Duodenal mucosa (tissue), 2 donors: ENCODE results near the gene ZNF490.
"Not testable (repeated sequence)": the region's sequence is repeated elsewhere in the genome, so short reads cannot be mapped to it uniquely, and the experiment has no call there.

Experiments
- H3K27ac ChIP-seq: one replicate; pipeline ENCODE4 v1.7.0; 2013; ENCODE audit warnings: low read depth, low read length
- H3K27me3 ChIP-seq, 2 donors: one replicate each; pipeline ENCODE4 v1.7.0; 2013; ENCODE audit warnings: low read length in 2 of 2, control low read depth in 1 of 2; ENCODE audit not compliant: insufficient read depth in 2 of 2, control insufficient read depth in 1 of 2
- H3K36me3 ChIP-seq, 2 donors: one replicate each; pipeline ENCODE4 v1.7.0; 2013; ENCODE audit warnings: low read length in 2 of 2, control low read depth in 1 of 2; ENCODE audit not compliant: insufficient read depth in 2 of 2, control insufficient read depth in 1 of 2
- H3K4me1 ChIP-seq, 2 donors: one replicate each; pipeline ENCODE4 v1.7.0; 2013; ENCODE audit warnings: low read length in 2 of 2, control low read depth in 1 of 2; ENCODE audit not compliant: insufficient read depth in 2 of 2, control insufficient read depth in 1 of 2
- H3K4me3 ChIP-seq, 2 donors: one replicate each; pipeline ENCODE4 v1.7.0; 2013; ENCODE audit warnings: low read length in 2 of 2, low read depth in 1 of 2
- H3K9ac ChIP-seq, 2 donors: one replicate each; pipeline ENCODE4 v1.7.0; 2013; ENCODE audit warnings: low read length in 2 of 2, low read depth in 1 of 2
- H3K9me3 ChIP-seq, 2 donors: one replicate each; pipeline ENCODE4 v1.7.0; 2013; ENCODE audit warnings: low read length in 2 of 2, control low read depth in 1 of 2; ENCODE audit not compliant: control insufficient read depth in 1 of 2

ZNF490 gene

DNA sequence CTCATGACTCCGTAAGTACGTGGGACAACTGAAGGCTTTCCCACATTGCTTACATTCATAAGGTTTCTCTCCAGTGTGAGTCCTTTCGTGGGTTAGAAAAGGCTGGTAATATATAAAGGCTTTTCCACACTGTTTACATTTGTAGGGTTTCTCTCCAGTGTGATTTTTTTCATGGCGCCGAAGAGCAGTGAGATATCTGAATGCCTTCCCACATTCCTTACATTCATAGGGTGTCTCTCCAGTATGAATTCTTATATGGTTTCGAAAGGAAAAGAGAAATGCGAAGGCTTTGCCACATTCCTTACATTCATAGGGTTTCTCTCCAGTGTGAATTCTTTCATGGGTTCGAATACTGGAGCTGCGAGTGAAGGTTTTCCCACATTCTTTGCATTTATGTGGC lies 29.5 kb downstream of the ZNF490 start:
- Histone ChIP-seq H3K4me1 (no peaks in the 10 kb centered on the region), H3K27me3 (no peaks in the 10 kb centered on the region), H3K9ac (no peak overlapping the region), H3K27ac (no peak overlapping the region), H3K9me3 (peaks cover 18 to 20% of the 10 kb centered on the region in 2 donors), H3K4me3 (no peak overlapping the region), H3K36me3 (peaks cover 27 to 37% of the 10 kb centered on the region in 2 donors)

DNA sequence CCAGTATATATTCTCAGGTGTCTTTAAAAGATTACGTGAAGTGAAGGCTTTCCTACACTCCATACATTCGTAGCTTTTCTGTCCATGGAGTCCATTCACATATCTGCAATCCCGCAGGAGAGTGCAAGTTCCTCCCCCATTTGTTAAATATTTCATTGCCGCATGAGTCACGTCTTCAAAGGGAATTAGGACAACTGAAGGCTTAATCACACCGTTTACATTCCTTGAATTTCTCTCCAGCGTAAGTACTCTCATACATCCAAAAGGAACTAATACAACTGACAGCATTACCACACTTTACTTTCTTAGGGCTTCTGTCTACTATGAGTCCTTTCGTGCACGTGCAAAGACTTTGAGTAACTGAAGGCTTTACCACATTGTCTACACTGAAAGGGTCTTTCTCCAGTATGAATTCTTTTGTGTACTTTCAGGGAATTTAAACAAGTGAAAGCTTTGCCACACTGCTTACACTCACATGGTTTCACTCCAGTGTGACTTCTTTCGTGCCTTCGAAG lies 30.4 kb downstream of the ZNF490 start:
- Histone ChIP-seq H3K4me3 (no peak overlapping the region), H3K9me3 (peaks cover 18 to 20% of the 10 kb centered on the region in 2 donors), H3K27ac (no peak overlapping the region), H3K27me3 (no peaks in the 10 kb centered on the region), H3K4me1 (no peaks in the 10 kb centered on the region), H3K9ac (no peak overlapping the region), H3K36me3 (peaks cover 30 to 37% of the 10 kb centered on the region in 2 donors)

DNA sequence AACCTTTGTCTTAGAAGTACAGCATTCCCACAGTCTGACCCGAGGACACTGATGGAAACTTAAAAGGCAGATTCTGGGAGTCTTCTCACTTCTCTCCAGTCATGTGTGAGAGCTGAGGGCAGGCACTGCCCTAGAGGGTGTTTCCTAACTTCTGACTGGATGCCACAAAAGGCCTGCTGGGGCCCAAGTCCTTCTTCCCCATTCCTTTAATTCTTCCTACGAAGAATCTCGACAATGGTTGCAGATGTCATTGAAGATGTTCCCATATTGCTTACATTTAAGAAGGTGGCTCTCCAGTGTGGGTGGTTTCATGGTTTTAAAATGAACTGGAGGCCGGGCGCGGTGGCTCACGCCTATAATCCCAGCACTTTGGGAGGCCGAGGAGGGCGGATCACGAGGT lies 32.0 kb downstream of the ZNF490 start:
- no peaks in the 10 kb centered on the region for H3K27me3 ChIP-seq
- peaks cover 18 to 20% of the 10 kb centered on the region in 2 donors for H3K9me3 ChIP-seq
- no peak overlapping the region for H3K9ac ChIP-seq
- H3K27ac ChIP-seq = no peak overlapping the region
- H3K4me3 ChIP-seq = no peak overlapping the region
- peaks cover 0 to 4% of the 10 kb centered on the region in 2 donors for H3K4me1 ChIP-seq
- peaks cover 30 to 37% of the 10 kb centered on the region in 2 donors for H3K36me3 ChIP-seq

DNA sequence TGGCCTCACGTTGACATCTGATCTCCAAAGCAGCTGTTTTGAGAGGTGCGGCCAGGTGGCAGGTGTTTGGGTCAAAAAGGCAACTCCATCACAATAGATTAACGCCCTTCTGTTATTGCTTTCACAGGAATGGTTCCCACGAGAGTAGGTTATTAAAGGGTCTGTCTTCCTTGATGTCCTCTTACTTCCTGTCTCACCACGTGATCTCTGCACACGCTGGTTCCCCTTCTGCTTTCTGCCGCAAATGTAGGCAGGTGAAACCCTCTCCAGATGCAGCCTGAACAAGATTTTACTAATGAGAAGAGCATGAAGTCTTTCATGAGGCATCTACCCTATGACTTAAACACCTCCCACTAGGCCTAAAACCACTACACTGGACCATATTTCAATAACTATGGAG lies 36.6 kb downstream of the ZNF490 start:
- no peak overlapping the region for H3K9ac ChIP-seq
- peaks cover 8 to 11% of the 10 kb centered on the region in 2 donors for H3K36me3 ChIP-seq
- H3K4me1 ChIP-seq = peaks cover 0 to 4% of the 10 kb centered on the region in 2 donors
- peaks cover 0 to 5% of the 10 kb centered on the region in 2 donors for H3K9me3 ChIP-seq
- no peak overlapping the region for H3K27ac ChIP-seq
- H3K4me3 ChIP-seq = no peak overlapping the region
- no peaks in the 10 kb centered on the region for H3K27me3 ChIP-seq

DNA sequence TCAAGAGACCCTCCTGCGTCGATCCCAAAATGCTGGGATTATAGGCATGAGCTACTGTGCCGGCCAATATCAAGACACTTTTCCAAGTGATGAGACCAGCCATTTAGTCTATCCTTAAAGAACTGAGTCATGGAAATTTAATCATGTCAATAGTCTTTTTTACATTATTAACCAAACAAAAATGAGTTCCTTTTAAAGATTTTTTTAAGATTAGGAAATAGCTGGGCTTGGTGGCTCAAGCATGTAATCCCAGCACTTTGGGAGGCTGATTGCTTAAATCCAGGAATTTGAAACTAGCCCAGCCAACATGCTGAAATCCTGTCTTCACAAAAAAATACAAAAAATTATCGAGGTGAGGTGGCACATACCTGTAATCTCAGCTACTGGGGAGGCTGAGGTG lies 42.7 kb downstream of the ZNF490 start:
- Histone ChIP-seq H3K4me3 (no peak overlapping the region), H3K36me3 (no peaks in the 10 kb centered on the region), H3K27ac (no peak overlapping the region), H3K4me1 (no peaks in the 10 kb centered on the region), H3K27me3 (no peaks in the 10 kb centered on the region), H3K9ac (no peak overlapping the region), H3K9me3 (no peaks in the 10 kb centered on the region)

DNA sequence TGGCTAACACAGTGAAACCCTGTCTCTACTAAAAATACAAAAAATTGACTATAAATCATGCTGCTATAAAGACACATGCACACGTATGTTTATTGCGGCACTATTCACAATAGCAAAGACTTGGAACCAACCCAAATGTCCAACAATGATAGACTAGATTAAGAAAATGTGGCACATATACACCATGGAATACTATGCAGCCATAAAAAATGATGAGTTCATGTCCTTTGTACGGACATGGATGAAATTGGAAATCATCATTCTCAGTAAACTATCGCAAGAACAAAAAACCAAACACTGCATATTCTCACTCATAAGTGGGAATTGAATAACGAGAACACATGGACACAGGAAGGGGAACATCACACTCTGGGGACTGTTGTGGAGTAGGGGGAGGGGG lies 44.2 kb downstream of the ZNF490 start:
- not testable (repeated sequence) for H3K36me3 ChIP-seq, H3K27ac ChIP-seq, H3K4me3 ChIP-seq, H3K27me3 ChIP-seq, H3K9ac ChIP-seq, H3K4me1 ChIP-seq, H3K9me3 ChIP-seq

DNA sequence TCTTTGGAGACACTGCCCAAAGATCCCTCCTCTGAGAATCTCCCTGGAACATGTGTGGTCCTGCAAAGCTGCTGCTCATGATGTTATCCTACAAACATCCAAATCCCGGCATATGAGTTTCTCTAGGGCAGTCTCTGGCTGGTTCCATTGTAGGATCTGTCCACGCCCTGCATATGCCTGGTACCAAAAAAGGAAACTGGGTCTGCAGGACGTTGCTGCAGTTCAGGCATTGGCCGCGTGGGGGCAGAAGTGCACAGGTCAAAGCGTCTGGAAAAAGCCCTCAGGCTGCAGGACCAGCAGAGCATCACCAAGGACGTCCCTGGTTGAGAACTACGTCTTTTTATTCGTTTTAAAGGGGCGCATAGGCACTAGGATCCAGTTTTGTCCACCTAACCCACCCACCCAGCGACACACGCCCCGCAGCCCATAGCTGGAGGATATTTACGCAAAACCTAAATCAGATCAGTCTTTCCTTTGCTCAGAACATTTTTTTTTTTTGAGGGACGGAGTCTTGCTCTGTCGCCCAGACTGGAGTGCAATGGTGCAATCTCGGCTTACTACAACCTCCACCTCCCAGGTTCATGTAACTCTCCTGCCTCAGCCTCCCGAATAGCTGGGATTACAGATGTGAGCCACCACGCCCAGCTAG lies 46.5 kb downstream of the ZNF490 start:
- Histone ChIP-seq H3K9me3 (no peaks in the 10 kb centered on the region), H3K9ac (no peak overlapping the region), H3K4me1 (no peaks in the 10 kb centered on the region), H3K27ac (no peak overlapping the region), H3K4me3 (no peak overlapping the region), H3K36me3 (no peaks in the 10 kb centered on the region), H3K27me3 (no peaks in the 10 kb centered on the region)

DNA sequence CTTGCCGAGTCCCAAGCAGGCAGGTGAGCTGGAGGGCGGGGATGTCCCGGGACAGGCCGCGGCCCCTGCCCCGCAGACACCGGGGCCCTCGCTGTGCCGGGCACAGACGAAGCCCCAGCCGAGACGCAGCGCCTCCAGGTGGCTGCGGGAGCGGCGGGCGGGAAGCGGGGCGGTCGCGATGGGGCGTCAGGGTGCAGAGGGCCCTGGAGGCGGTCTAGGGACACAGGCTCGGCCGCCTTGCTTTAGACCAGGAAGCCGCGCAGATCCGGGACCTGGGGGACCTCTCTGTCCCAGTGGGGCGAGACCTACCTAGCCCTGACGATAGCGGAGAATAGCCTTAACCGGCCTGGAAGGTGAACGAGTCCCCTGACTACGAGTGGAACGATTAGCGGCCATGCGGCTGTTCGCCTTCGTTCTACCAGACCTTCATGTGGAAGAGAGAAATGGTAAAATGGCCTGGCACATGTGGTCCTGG lies 55.1 kb downstream of the ZNF490 start:
- Histone ChIP-seq H3K36me3 (no peaks in the 10 kb centered on the region), H3K4me1 (peaks cover 0 to 8% of the 10 kb centered on the region in 2 donors), H3K9ac (no peak overlapping the region), H3K27ac (no peak overlapping the region), H3K9me3 (no peaks in the 10 kb centered on the region), H3K4me3 (no peak overlapping the region), H3K27me3 (no peaks in the 10 kb centered on the region)

DNA sequence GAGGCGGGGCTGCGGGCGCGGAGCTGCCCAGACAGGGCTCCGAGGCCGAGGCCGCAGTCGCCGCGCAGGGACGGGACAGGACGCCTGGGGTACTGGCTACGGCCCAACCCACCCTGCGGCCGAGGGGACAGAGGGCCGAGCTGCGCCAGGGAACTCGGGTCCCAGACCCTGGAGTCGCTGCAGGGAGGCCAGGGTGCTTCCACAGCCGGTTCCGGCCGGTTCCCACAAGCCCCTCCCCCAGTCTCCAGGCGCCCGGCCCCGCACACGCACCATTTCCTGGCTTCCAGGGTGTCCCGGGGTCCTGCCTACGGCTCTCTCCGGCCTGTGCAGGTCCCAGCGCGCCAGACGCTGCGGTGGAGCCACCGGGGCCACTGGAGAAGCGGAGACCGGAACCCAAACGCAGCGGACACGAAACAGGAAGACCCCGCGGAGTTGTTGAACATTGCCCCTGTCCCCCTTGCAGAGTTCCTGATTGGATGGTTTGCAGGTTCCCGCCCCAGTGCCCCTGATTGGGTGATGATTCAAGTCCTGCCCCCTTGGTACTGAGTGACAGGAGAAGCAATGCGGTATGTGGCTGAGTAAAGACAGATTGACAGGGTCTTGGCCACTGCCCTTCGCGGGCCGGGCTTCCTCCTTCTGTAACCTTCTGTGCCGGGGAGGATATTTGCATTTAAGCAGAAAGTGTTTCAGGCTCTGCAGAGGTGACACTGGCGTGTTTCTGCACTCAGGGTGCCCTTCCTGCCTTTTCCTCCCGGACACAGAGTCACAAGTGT lies 59.4 kb downstream of the ZNF490 start, which contains the start of gene ZNF564:
ZNF564 (minus strand) TSS at position 423 of the 773 bp plus-strand sequence; CDS start at position 273, 150 bp downstream.
- Histone ChIP-seq H3K27ac (peak within 1 kb of the TSS; percentile 93), H3K36me3 (peaks cover 0 to 8% of the 10 kb centered on the region in 2 donors), H3K27me3 (no peaks in the 10 kb centered on the region), H3K4me3 (peak within 1 kb of the TSS; percentile 91), H3K9ac (peak within 1 kb of the TSS; percentile 85 to 95), H3K4me1 (peaks cover 6 to 22% of the 10 kb centered on the region in 2 donors), H3K9me3 (no peaks in the 10 kb centered on the region)

DNA sequence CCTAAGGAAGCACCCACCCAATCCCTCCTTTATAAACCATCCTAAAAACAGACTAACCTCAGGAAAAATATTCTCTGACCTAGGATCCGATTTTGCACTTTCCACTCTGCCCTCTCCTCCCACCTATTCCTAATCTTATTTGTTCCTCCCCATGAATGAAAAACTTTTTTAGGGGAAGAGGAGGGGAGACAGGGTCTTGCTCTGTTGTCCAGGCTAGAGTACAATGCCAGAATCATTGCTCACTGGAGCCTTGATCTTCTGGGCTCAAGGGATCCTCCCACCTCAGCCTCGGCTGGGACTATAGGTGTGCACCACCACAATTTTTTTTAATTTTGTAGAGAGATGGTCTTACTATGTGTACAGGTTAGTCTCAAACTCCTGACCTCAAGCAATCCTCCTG lies 63.7 kb downstream of the ZNF490 start:
- Histone ChIP-seq H3K9me3 (peaks cover 10 to 11% of the 10 kb centered on the region in 2 donors), H3K4me3 (no peak overlapping the region), H3K9ac (no peak overlapping the region), H3K27me3 (no peaks in the 10 kb centered on the region), H3K27ac (no peak overlapping the region), H3K36me3 (peaks cover 0 to 33% of the 10 kb centered on the region in 2 donors), H3K4me1 (peaks cover 6 to 14% of the 10 kb centered on the region in 2 donors)
